NCI-H1417 (cell line): ENCODE measurements around the gene SIGLEC8.

Experiments
- DNase-seq, 3 experiments: peaks; one replicate each; lab custom pipeline; 2025; lab: John Stamatoyannopoulos, UW

The SIGLEC8 gene

GRCh38 chr19:51402117-51402516 is 56.1 kb downstream of the SIGLEC8 start:
- DNase-seq = no peak
